Right lobe of liver (tissue), 4 donors: ENCODE measurements around the gene CDH4.

Source experiments
- CTCF ChIP-seq, 4 donors: fragments of 200-600 bp in 3 of 4; fragments of 450-650 bp in 1 of 4; IDR thresholded peaks; one replicate each; pipeline versions ENCODE4 v1.5.1 to v1.8.0; 2016 to 2022; ENCODE audit warnings: antibody characterized with exemption in 4 of 4, mild to moderate bottlenecking in 2 of 4
- POLR2A ChIP-seq: fragments of 450-650 bp; IDR thresholded peaks from one replicate; pipeline ENCODE4 v1.6.1; 2017; ENCODE audit warnings: antibody characterized with exemption, mild to moderate bottlenecking
- donor health status: DM: no; HTN: no; CAD: no.
- donor health status: DM: no; HTN: no; CAD: no.
- donor health status: DM: no; HTN: yes; CAD: no.

GRCh38 chr20:61441537-61441936, 189.5 kb downstream of the CDH4 start:
- TF ChIP-seq CTCF (IDR thresholded peaks at IDR 0.05) (no peak), POLR2A (no peak)
